IMR-90 (cell line): ENCODE results near the gene ENAM. TPM values are rescaled to one million over a fixed set of nuclear protein-coding genes. Genes with fewer than 3 reads are reported as not detected.

Source experiments
- ATAC-seq: fragments of 200-7000 bp; cut with Tn5 transposase; 2 replicates; pipeline ENCODE4 v1.9.1; 2020; ENCODE audit warnings: low read depth, mild to moderate bottlenecking, moderate library complexity
- BruUV-seq: library from RNA; stranded (reverse); fragments of 400-500 nt; replicated peaks from 2 replicates; lab custom pipeline; 2021; lab: Mats Ljungman, UMichigan
- CTCF ChIA-PET: fragments of 300-600 bp; formaldehyde crosslinking; extraction: SDS; loops from one replicate; lab custom pipeline; 2021; ENCODE audit warnings: antibody characterized with exemption; lab: Yijun Ruan, JAX
- POLR2A ChIA-PET: fragments of 300-600 bp; sonication (Branson Sonifier 250); formaldehyde crosslinking; loops from one replicate; lab custom pipeline; 2022; ENCODE audit warnings: antibody characterized with exemption; ENCODE audit not compliant: unreplicated experiment; lab: Charles Lee
- DNase-seq: peaks from one replicate; pipeline ENCODE4 v3.0.0; 2013
- H2AFZ ChIP-seq: replicated peaks from 2 replicates; pipeline ENCODE3; 2013; ENCODE audit warnings: low read length, mild to moderate bottlenecking; ENCODE audit not compliant: poor library complexity
- H2AK5ac ChIP-seq: 2 replicates; pipeline ENCODE4 v1.6.1; 2013; ENCODE audit warnings: low read depth, low read length, inconsistent platforms
- H2AK9ac ChIP-seq: replicated peaks from 2 replicates; pipeline ENCODE3; 2013; ENCODE audit warnings: mild to moderate bottlenecking, low read depth, low read length, moderate library complexity; ENCODE audit not compliant: poor library complexity
- H2BK120ac ChIP-seq: 2 replicates; pipeline ENCODE4 v1.6.1; 2013; ENCODE audit warnings: low read depth, low read length, inconsistent platforms
- H2BK15ac ChIP-seq: 3 replicates; pipeline ENCODE4 v1.6.1; 2013; ENCODE audit warnings: low read depth, low read length, inconsistent platforms
- H2BK20ac ChIP-seq: 2 replicates; pipeline ENCODE4 v1.6.1; 2013; ENCODE audit warnings: low read depth, mild to moderate bottlenecking, inconsistent platforms, low read length, moderate library complexity
- H2BK5ac ChIP-seq: 2 replicates; pipeline ENCODE4 v1.6.1; 2013; ENCODE audit warnings: mild to moderate bottlenecking, low read depth, low read length, inconsistent platforms; ENCODE audit not compliant: poor library complexity, severe bottlenecking
- H3K14ac ChIP-seq: replicated peaks from 2 replicates; pipeline ENCODE4 v1.6.1; 2013; ENCODE audit warnings: low read depth, low read length, inconsistent platforms
- H3K18ac ChIP-seq: 2 replicates; pipeline ENCODE4 v1.6.1; 2013; ENCODE audit warnings: low read depth, low read length, control low read depth
- H3K23ac ChIP-seq: 2 replicates; pipeline ENCODE4 v1.6.1; 2013; ENCODE audit warnings: low read depth, low read length, inconsistent platforms
- H3K27ac ChIP-seq: 2 replicates; pipeline ENCODE4 v1.5.1; 2013; ENCODE audit warnings: mild to moderate bottlenecking, control low read depth, low read length; ENCODE audit not compliant: insufficient read depth
- H3K27me3 ChIP-seq: 2 replicates; pipeline ENCODE4 v1.6.1; 2013; ENCODE audit warnings: low read length; ENCODE audit not compliant: control insufficient read depth, insufficient read depth
- H3K36me3 ChIP-seq: 2 replicates; pipeline ENCODE4 v1.6.1; 2013; ENCODE audit warnings: low read length, mixed read lengths; ENCODE audit not compliant: control insufficient read depth, insufficient read depth
- H3K4ac ChIP-seq: 2 replicates; pipeline ENCODE4 v1.6.1; 2013; ENCODE audit warnings: low read depth, low read length, inconsistent platforms
- H3K4me1 ChIP-seq: 2 replicates; pipeline ENCODE4 v1.6.1; 2013; ENCODE audit warnings: low read length, mixed read lengths; ENCODE audit not compliant: control insufficient read depth, insufficient read depth
- H3K4me2 ChIP-seq: 2 replicates; pipeline ENCODE4 v1.6.1; 2013; ENCODE audit warnings: low read depth, mild to moderate bottlenecking, control low read depth, low read length, moderate library complexity
- H3K4me3 ChIP-seq: 2 replicates; pipeline ENCODE4 v1.5.1; 2013; ENCODE audit warnings: low read depth, mild to moderate bottlenecking, control low read depth, low read length, moderate library complexity; ENCODE audit not compliant: insufficient read depth
- H3K56ac ChIP-seq: 2 replicates; pipeline ENCODE4 v1.6.1; 2013; ENCODE audit warnings: low read length, inconsistent platforms; ENCODE audit not compliant: insufficient read depth; ENCODE audit errors: extremely low read depth
- H3K79me1 ChIP-seq, 2 experiments: 2 replicates each; pipeline ENCODE4 v1.6.1; 2013; ENCODE audit warnings: low read length in 2 of 2, inconsistent platforms in 1 of 2, low read depth in 1 of 2
- H3K9ac ChIP-seq: 2 replicates; pipeline ENCODE4 v1.6.1; 2013; ENCODE audit warnings: low read depth, low read length, control low read depth
- H3K9me1 ChIP-seq: 2 replicates; pipeline ENCODE4 v1.6.1; 2013; ENCODE audit warnings: low read length, inconsistent platforms; ENCODE audit not compliant: insufficient read depth
- H3K9me3 ChIP-seq: 2 replicates; pipeline ENCODE4 v1.6.1; 2013; ENCODE audit warnings: low read length; ENCODE audit not compliant: control insufficient read depth, insufficient read depth
- H4K20me1 ChIP-seq: 2 replicates; pipeline ENCODE4 v1.6.1; 2013; ENCODE audit warnings: low read length, inconsistent platforms; ENCODE audit not compliant: insufficient read depth
- H4K5ac ChIP-seq: 2 replicates; pipeline ENCODE4 v1.6.1; 2013; ENCODE audit warnings: mild to moderate bottlenecking, low read depth, low read length, control low read depth
- H4K8ac ChIP-seq, 2 experiments: 2 replicates each; pipeline ENCODE4 v1.6.1; 2013; ENCODE audit warnings: low read depth in 2 of 2, low read length in 2 of 2, control low read depth in 1 of 2, inconsistent platforms in 1 of 2
- H4K91ac ChIP-seq: 2 replicates; pipeline ENCODE4 v1.6.1; 2013; ENCODE audit warnings: low read depth, low read length, inconsistent platforms; ENCODE audit not compliant: insufficient read depth
- BHLHE40 ChIP-seq: fragments of 150-350 bp; IDR thresholded peaks from 2 replicates; pipeline ENCODE4 v1.6.1; 2016; ENCODE audit warnings: mild to moderate bottlenecking, low read depth, low read length
- CTCF ChIP-seq: conservative IDR thresholded peaks from 2 replicates; pipeline ENCODE4 v1.5.1; 2012; ENCODE audit warnings: mild to moderate bottlenecking, low read depth, low read length, improper control_type of control experiment
- ELK1 ChIP-seq: fragments of 150-350 bp; IDR thresholded peaks from 2 replicates; pipeline ENCODE4 v1.6.1; 2016; ENCODE audit warnings: low read depth, mild to moderate bottlenecking, low read length, moderate library complexity, borderline replicate concordance
- FOS ChIP-seq: fragments of 150-350 bp; IDR thresholded peaks from 2 replicates; pipeline ENCODE4 v1.6.1; 2016; ENCODE audit warnings: low read depth, low read length
- MAFK ChIP-seq: IDR thresholded peaks from 2 replicates; pipeline ENCODE4 v1.6.1; 2012; ENCODE audit warnings: low read depth, low read length, improper control_type of control experiment
- MAZ ChIP-seq: IDR thresholded peaks from 2 replicates; pipeline ENCODE4 v1.6.1; 2012; ENCODE audit warnings: low read depth, mild to moderate bottlenecking, low read length, improper control_type of control experiment, moderate library complexity, borderline replicate concordance
- MXI1 ChIP-seq: IDR thresholded peaks from 2 replicates; pipeline ENCODE4 v1.6.1; 2012; ENCODE audit warnings: low read depth, mild to moderate bottlenecking, low read length, moderate library complexity, borderline replicate concordance
- NFE2L2 ChIP-seq: fragments of 150-350 bp; IDR thresholded peaks from 2 replicates; pipeline ENCODE4 v1.6.1; 2016; ENCODE audit warnings: low read depth, mild to moderate bottlenecking, low read length
- POLR2A ChIP-seq: IDR thresholded peaks from 2 replicates; pipeline ENCODE4 v1.6.1; 2012; ENCODE audit warnings: mild to moderate bottlenecking, low read depth, low read length
- RAD21 ChIP-seq: IDR thresholded peaks from 2 replicates; pipeline ENCODE4 v1.6.1; 2012; ENCODE audit warnings: low read length, improper control_type of control experiment
- RCOR1 ChIP-seq: IDR thresholded peaks from 2 replicates; pipeline ENCODE4 v1.6.1; 2012; ENCODE audit warnings: mild to moderate bottlenecking, low read length, improper control_type of control experiment; ENCODE audit not compliant: insufficient replicate concordance
- SMC3 ChIP-seq: fragments of 150-350 bp; IDR thresholded peaks from 2 replicates; pipeline ENCODE4 v1.6.1; 2016; ENCODE audit warnings: low read depth, mild to moderate bottlenecking, antibody characterized with exemption, low read length, moderate library complexity
- USF2 ChIP-seq: fragments of 150-350 bp; IDR thresholded peaks from 2 replicates; pipeline ENCODE4 v1.6.1; 2017; ENCODE audit warnings: mild to moderate bottlenecking, antibody characterized with exemption, low read length, low read depth
- WGBS, 2 experiments: methylation state at CpG; one replicate each; pipeline versions ENCODE4 v1.1.5 to v1.1.7; 2013; ENCODE audit warnings: missing lambda C conversion rate in 2 of 2; ENCODE audit not compliant: insufficient read length in 1 of 2; ENCODE audit errors: extremely low coverage in 2 of 2; 5-methylcytosine and 5-hydroxymethylcytosine counted together
- dilution Hi-C: fragments of 300-500 bp; cut with HindIII; formaldehyde crosslinking; loops from one replicate; pipeline ENCODE4 v1.14.3; 2018; ENCODE audit warnings: low sequenced_read_pairs; ENCODE audit not compliant: unreplicated experiment
- in situ Hi-C: fragments of 300-500 bp; cut with MboI; formaldehyde crosslinking; loops from 3 replicates; pipeline ENCODE4 v1.14.3; 2019; ENCODE audit warnings: low sequenced_read_pairs, inconsistent platforms, mixed read lengths
- intact Hi-C: fragments of 100-400 bp; cut with micrococcal nuclease; formaldehyde crosslinking; loops from 2 replicates; pipeline ENCODE4 v1.10.0; 2022
- polyA plus RNA-seq, 3 experiments: library from polyadenylated mRNA; depleted of rRNA; stranded (reverse); fragments of >200 nt; gene quantifications; 2 replicates each; pipeline ENCODE4 v1.2.3, GENCODE V29; 2012; ENCODE audit warnings: low replicate concordance in 1 of 3
- total RNA-seq: library from RNA; depleted of rRNA; stranded (reverse); fragments of >200 nt; gene quantifications from 2 replicates; pipeline ENCODE4 v1.2.3, GENCODE V29; 2012

The ENAM gene
- total and polyA plus RNA-seq, 2 of the 4 experiments (the other 2 are of a cell fraction): under 0.01 to 0.10 TPM

- TF ChIP-seq MAZ: no peak
Measured at GRCh38 chr4:70583952-70584834, 44.4 kb upstream of the ENAM start (continued).

- Histone ChIP-seq H4K20me1 (no peaks in the 10 kb centered on the region), H3K36me3 (no peaks in the 10 kb centered on the region), H2BK5ac (no peak overlapping the region), H2BK20ac (no peak overlapping the region), H3K56ac (no peak overlapping the region), H3K27me3 (peaks cover 2% of the 10 kb centered on the region), H3K9me1 (no peaks in the 10 kb centered on the region), H2AK9ac (no peak overlapping the region), H3K27ac (no peak overlapping the region), H3K4me2 (no peak overlapping the region), H3K14ac (no peak overlapping the region), H2AK5ac (no peak overlapping the region), H3K79me1 (no peaks in the 10 kb centered on the region), H3K18ac (no peak overlapping the region), H2BK15ac (no peak overlapping the region), H4K8ac (no peak overlapping the region), H3K9me3 (no peaks in the 10 kb centered on the region), H2AFZ (no peak overlapping the region), H3K4ac (no peak overlapping the region), H3K4me3 (no peak overlapping the region), H4K5ac (no peak overlapping the region), H2BK120ac (no peak overlapping the region), H3K4me1 (no peaks in the 10 kb centered on the region), H3K9ac (no peak overlapping the region), H3K23ac (no peak overlapping the region), H4K91ac (no peak overlapping the region)
- CTCF ChIA-PET: no interaction called here
- in situ Hi-C loops (no loop called here), intact Hi-C loops (no loop called here), dilution Hi-C loops (no loop called here)
- ATAC-seq (no peak), DNase-seq (no peak)
- POLR2A ChIA-PET: no interaction called here
- TF ChIP-seq MAZ (no peak), ELK1 (no peak), BHLHE40 (no peak), RAD21 (no peak), RCOR1 (no peak), FOS (no peak), CTCF (no peak), POLR2A (no peak), SMC3 (no peak), NFE2L2 (no peak), USF2 (no peak), MXI1 (no peak), MAFK (no peak)
- no TSS peak for BruUV-seq
- WGBS, 2 experiments: no CpG with 5 or more reads among the region's 2 CpGs
Measured at GRCh38 chr4:70586841-70587240, 41.7 kb upstream of the ENAM start.
